GM11168 (cell line): ENCODE results near the gene SLAMF8.

Experiments
- in situ Hi-C: fragments of 300-500 bp; cut with MboI; formaldehyde crosslinking; loops from one replicate; pipeline ENCODE4 v1.12.0; 2022; ENCODE audit warnings: low sequenced_read_pairs; ENCODE audit not compliant: unreplicated experiment

SLAMF8 gene

DNA sequence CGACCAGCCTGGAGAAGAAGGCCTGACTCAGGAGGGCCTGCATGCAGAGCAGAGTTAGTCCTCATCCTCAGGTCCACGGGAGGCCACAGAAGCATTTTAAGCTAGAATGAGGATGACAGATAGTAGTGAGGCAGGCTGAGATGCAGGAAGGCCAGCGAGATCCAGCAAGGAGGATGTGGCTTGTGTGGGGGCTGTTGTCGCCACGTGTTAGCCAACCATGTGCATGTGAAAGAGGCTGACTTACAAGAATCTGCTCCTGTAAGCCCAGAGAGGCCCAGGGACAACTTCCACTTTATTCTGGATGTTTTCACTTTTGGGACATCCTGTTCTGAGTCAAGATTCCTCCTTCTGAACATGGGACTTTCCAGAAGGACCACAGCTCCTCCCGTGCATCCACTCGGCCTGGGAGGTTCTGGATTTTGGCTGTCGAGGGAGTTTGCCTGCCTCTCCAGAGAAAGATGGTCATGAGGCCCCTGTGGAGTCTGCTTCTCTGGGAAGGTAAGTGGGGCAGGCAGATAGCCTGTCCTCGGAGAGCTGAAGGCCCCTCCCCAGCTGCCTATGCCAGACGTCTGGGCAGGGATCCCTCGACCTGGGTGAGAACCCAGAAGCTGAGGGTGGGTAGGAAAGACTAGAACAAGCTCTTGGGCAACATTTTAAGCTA lies at the start of gene SLAMF8:
Gene SLAMF8, plus strand, starts transcription at position 433 of the 661 bp plus-strand sequence. Its CDS starts 26 bp downstream, at position 459.
- in situ Hi-C loops: no loop called here

- in situ Hi-C loops: no loop called here
Observed at GRCh38 chr1:159778266-159778665, 48.4 kb upstream of the SLAMF8 start.

DNA sequence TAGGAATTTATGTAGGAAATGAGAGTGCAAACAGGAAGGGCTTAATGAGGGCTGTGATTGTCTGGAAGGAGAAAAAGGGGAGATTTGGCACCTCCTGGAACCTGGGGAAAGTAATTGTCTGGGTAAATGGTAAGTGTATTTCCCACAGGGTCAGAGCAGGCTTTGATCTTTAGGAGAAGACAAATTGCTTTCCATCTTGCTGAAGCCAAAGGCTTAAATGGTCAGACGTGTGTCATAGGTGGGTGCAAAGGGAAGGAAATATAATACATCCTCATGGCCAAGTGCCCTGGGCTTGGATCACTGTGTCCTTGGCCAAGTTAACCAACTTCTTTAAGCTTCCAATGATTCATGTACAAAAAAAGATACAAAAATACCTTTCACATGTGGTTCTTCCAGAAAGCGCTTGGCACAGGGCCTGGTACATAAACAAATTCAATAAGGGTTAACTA lies 47.2 kb upstream of the SLAMF8 start:
- in situ Hi-C loops: no loop called here

DNA sequence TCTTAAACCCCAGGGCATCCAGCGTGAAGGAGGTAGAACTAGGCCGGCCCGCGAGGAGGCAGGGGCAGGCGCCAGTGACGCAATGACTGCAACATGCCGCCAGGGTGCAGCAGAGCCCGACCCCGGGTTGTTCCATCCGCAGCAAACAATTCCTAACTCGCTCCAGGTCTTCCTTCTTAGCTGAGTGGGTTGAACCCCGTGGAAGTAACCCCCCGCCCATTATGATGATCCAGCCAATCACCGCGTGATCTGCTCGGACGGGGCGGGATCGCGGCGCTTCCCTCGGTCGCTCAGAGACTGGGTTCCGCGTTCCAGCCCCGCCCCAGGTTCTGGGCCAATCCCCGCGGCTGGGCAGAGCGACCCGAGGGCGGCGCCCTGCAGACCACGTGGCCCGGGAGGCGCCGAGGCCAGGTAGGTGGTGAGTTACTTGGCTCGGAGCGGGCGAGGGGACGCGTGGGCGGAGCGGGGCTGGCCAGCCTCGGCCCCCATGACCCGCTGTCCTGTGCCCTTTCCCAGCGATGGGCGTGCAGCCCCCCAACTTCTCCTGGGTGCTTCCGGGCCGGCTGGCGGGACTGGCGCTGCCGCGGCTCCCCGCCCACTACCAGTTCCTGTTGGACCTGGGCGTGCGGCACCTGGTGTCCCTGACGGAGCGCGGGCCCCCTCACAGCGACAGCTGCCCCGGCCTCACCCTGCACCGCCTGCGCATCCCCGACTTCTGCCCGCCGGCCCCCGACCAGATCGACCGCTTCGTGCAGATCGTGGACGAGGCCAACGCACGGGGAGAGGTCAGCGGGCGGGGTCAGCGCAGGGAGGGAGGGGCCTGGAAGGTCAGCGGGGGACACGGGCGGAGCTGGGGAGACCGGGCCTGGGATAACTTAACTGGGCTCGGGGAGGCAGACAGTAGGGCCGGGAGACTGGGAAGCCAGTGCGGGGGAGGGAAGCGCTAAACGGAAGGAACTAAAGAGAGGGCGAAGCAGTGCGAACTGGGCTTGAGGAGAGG lies 45.8 kb upstream of the SLAMF8 start, which contains the start of gene DUSP23:
Gene DUSP23, plus strand, starts transcription at position 380 of the 1,000 bp plus-strand sequence. Its CDS starts 139 bp downstream, at position 519.
- in situ Hi-C loops: no loop called here

- in situ Hi-C loops: no loop called here
Observed at GRCh38 chr1:159781992-159782391, 44.7 kb upstream of the SLAMF8 start.

- in situ Hi-C loops: no loop called here
Observed at GRCh38 chr1:159783724-159784123, 42.9 kb upstream of the SLAMF8 start.

- in situ Hi-C loops: no loop called here
Observed at GRCh38 chr1:159786465-159786864, 40.2 kb upstream of the SLAMF8 start.

- in situ Hi-C loops: no loop called here
Observed at GRCh38 chr1:159786966-159787365, 39.7 kb upstream of the SLAMF8 start.

- in situ Hi-C loops: loop anchor here (10.0 kb wide), 1 partner anchor 214 kb away; no protein-coding TSS in a partner anchor
Observed at GRCh38 chr1:159790237-159790917, 36.3 kb upstream of the SLAMF8 start.

GRCh38 chr1:159791031-159791430 lies 35.6 kb upstream of the SLAMF8 start:
- in situ Hi-C loops: loop anchor here (10.0 kb wide), 1 partner anchor 214 kb away; no protein-coding TSS in a partner anchor

DNA sequence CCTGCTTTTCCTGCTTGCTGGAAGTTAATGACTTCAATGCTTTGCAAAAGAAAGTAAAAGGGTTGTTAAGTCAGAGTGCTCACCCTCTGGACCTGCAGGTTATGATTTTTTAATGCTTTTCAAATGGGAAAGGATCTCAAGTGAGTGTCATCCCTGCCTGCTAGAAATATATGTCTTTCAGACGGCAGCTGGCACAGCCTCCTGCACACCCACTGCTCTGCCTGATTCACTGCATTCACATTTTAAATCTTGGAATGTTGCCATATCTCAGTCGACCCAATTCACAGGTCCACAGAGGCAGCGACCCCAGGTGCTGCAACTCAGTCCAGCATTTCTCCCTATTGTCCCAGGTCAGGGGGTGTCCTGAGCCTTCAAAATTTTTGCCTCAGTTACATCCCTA lies 35.2 kb upstream of the SLAMF8 start:
- in situ Hi-C loops: loop anchor here (10.0 kb wide), 1 partner anchor 213 kb away; no protein-coding TSS in a partner anchor

DNA sequence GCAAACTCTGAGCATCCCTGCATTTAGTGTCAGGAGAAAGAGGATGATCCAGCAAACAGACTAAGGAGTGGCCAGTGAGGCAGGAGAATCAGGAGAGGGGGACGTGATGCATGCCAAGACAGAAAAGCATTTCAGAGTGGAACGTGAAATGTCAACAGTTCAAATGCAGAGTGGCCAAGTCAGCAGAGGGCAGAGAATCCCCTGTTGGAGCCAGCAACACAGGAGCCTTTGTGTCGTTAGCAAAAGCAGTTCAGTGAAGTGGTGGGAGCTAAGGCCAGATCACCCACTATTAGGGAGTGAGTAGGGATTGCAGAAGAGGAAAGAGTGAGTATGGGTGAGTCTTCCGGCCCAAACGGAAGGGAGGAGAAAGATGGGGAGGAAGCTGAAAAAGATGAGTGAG lies 31.1 kb upstream of the SLAMF8 start:
- in situ Hi-C loops: loop anchor here (5.0 to 10.0 kb wide), 2 partner anchors 97 to 209 kb away; no protein-coding TSS in a partner anchor

GRCh38 chr1:159798893-159799292 lies 27.8 kb upstream of the SLAMF8 start:
- in situ Hi-C loops: loop anchor here (5.0 to 10.0 kb wide), 2 partner anchors 93 to 206 kb away; no protein-coding TSS in a partner anchor

DNA sequence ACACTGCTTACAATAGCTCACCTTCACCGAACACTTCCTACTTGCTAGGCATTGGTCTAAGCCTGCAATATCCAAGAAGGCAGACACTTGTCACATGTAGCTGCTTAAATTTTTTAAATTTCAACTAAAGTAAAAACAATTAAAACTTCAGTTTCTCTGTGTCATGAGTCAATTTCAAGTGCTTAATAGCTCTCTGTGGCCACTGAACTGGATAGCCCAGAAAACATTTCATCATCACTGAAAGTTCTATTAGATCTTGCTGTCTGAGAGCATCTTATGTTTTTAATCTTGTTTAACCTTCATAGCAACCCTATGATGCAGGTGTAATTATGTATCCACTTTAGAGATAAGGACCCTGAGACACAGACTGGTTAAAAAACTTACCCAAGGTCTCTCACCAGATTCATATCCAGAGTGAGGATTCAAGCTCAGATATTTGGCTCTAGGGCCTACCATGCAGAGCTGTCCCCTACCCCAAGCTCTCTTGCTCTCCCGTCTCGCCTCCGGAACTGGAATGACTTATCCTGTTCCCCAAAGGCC lies 27.2 kb upstream of the SLAMF8 start:
- in situ Hi-C loops: loop anchor here (5.0 to 10.0 kb wide), 2 partner anchors 93 to 205 kb away; no protein-coding TSS in a partner anchor

- in situ Hi-C loops: no loop called here
Observed at GRCh38 chr1:159800177-159800930, 26.3 kb upstream of the SLAMF8 start.

GRCh38 chr1:159802111-159802510 lies 24.6 kb upstream of the SLAMF8 start, which contains the start of gene FCRL6:
TSS of gene FCRL6 (plus strand) at chr1:159802360. CDS start at chr1:159802425, 65 bp downstream.
- in situ Hi-C loops: no loop called here

DNA sequence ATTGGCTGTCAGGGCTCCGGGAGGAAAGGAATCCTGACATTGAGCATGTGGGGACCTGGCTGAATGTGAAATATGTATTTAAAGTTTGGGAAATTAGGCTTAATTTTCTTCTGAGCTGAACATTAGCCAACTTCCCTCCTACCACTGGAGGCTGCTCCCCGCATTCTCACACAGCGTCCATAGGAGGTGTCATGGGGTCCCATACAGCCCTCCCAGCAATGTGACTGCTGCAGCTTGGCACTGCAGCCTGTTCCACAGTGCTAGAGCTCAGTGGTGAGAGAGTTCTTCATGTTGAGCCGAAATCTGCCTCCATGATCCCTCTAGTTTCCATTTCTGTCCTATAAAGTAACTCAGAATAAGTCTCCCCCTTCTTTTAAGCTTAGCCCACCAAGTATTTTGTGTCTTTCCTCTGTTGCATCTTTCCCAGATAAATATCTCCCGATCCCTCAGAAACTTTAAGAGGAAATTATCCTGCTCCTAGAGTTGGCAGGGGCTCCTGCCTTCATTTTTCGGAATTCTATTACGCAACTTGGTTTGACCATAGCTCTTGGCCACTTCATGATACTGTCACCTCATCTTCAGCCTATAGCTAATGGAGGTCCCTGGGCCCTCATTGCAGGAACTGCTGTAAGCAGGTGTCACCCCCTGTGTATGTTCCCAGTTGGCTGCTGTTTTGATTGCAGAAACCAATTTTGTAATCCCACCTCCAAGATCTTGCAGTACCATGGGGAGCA lies 22.6 kb upstream of the SLAMF8 start:
- in situ Hi-C loops: no loop called here

- in situ Hi-C loops: no loop called here
Observed at GRCh38 chr1:159804924-159805323, 21.7 kb upstream of the SLAMF8 start.
